Measurements from ENCODE around the gene DVL1.

DVL1 gene

GRCh38 chr1:1308756-1309250, 40.4 kb downstream of the DVL1 start:
- no peak for DNase-seq

GRCh38 chr1:1307923-1308755, 41.1 kb downstream of the DVL1 start, which contains the start of the genes ACAP3 and PUSL1:
TSS of gene ACAP3 (minus strand) at chr1:1307930. CDS start at chr1:1307815, 115 bp downstream.
TSS of gene PUSL1 (plus strand) at chr1:1308597. CDS start at chr1:1308644, 47 bp downstream.
- peak; percentile 91 for DNase-seq

GRCh38 chr1:1307261-1307922, 41.8 kb downstream of the DVL1 start:
- DNase-seq = peak; percentile 26

GRCh38 chr1:1306661-1307260, 42.5 kb downstream of the DVL1 start:
- no peak for DNase-seq

- DNase-seq = no peak
Measured at GRCh38 chr1:1306070-1306660, 43.1 kb downstream of the DVL1 start.

- DNase-seq = peak; percentile 76
Measured at GRCh38 chr1:1305300-1306069, 43.7 kb downstream of the DVL1 start.

GRCh38 chr1:1304331-1305299, 44.6 kb downstream of the DVL1 start:
- DNase-seq = no peak

GRCh38 chr1:1303736-1304135, 45.5 kb downstream of the DVL1 start:
- DNase-seq = no peak

- DNase-seq = no peak
Measured at GRCh38 chr1:1302951-1303509, 46.2 kb downstream of the DVL1 start.

GRCh38 chr1:1302006-1302430, 47.2 kb downstream of the DVL1 start:
- no peak for DNase-seq

- DNase-seq = no peak
Measured at GRCh38 chr1:1300352-1300739, 48.9 kb downstream of the DVL1 start.

- DNase-seq = peak; percentile 32
Measured at GRCh38 chr1:1299686-1300351, 49.4 kb downstream of the DVL1 start.

- DNase-seq = no peak
Measured at GRCh38 chr1:1298861-1299685, 50.1 kb downstream of the DVL1 start.

GRCh38 chr1:1297802-1298424, 51.3 kb downstream of the DVL1 start:
- DNase-seq = no peak

- DNase-seq = no peak
Measured at GRCh38 chr1:1296070-1297061, 52.9 kb downstream of the DVL1 start.

- no peak for DNase-seq
Measured at GRCh38 chr1:1295154-1295923, 53.9 kb downstream of the DVL1 start.

Data from stimulated activated CD4-positive, alpha-beta T cell treated with anti-CD3 and anti-CD28 coated beads, Interleukin-15, amount 100 ng/mL, for 24 hours (primary cell).